NCI-H1092 (cell line): Measurements from ENCODE around the gene DOCK1.

Source experiments
- DNase-seq: peaks from one replicate; lab custom pipeline; 2025; lab: John Stamatoyannopoulos, UW

The DOCK1 gene

DNA sequence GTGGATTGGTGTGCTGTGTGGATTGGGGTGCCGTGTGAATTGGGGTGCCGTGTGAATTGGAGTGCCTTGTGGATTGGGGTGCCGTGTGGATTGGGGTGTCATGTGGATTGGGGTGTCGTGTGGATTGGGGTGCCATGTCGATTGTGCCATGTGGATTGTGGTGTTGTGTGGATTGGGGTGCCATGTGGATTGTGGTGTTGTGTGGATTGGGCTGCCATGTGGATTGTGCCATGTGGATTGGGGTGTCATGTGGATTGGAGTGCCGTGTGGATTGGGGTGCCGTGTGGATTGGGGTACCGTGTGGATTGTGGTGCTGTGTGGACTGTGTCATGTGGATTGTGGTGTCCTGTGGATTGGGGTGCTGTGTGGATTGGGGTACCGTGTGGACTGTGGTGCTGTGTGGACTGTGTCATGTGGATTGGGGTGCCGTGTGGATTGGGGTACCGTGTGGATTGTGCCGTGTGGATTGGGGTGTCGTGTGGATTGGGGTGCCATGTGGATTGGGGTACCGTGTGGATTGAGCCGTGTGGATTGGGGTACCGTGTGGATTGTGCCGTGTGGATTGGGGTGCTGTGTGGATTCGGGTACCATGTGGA is 523.3 kb downstream of the DOCK1 start:
- no peak for DNase-seq

DNA sequence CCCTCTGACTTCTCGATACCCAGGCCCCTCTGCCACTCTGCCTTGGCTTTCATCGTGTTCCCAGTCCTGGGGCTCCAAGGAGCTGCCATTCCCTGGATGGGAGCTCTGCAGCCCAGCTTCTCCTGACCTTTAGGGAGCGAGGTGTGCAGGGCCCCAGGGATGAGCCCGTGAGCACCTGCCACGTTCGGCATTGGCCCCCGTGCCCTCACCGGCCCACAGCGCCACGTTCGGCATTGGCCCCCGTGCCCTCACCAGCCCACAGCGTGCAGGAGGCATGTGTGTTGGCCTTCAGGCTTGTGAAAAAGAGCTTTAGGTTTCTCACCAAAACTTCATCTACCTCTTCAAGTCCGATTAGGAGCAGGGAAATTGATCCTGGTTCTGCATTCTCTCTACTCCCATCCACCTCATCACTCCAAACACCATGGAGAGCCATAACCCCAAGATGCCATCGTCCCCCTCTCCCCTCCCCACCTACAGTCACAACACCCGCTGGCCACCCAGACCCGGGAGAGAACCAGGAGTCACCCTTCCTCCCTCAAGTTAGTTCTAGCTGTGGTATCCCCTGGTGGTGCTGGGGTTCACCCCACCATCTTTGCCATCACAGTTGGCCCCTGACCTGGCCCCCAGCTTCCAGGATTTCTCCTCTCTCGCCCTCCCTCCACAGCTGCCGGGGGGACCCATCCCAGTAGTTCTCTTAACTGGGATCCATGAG is 524.5 kb downstream of the DOCK1 start:
- DNase-seq = no peak

DNA sequence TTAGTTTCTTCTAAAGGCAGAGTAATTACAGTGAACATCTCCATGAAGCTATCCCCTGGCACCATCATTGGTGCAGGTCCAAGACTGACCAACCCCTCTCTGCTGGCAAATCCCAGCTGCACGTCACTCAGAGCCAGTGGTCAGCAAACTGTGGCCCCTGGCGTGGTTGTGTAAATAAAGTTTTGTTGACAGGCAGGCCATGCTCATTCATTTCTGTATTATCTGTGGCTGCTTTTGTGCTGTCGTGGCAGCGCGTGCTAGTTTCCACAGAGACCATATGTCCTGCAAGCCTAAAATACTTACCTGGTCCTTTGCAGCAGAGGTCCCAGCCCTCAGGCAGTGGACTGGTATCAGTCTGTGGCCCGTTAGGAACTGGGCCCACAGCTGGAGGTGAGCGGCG is 526.3 kb downstream of the DOCK1 start:
- no peak for DNase-seq

DNA sequence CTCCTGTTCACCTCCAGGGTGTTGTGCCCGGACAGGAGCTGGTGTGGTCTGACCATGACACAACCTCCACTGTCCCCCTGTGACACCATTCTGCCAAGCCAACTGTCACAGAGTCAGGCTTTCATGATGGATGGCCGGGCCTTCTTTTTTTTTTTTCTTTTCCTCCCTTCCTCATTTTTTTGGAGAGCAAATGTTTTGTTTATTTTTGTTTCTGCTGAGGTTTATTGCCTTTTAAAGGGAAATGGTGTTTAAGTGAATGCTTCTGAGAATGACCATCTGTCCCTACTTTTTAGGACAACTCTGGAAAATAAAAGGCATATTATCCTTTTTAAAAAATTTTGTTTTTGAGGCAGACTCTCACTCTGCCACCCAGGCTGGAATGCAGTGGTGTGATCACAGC is 528.8 kb downstream of the DOCK1 start:
- no peak for DNase-seq

DNA sequence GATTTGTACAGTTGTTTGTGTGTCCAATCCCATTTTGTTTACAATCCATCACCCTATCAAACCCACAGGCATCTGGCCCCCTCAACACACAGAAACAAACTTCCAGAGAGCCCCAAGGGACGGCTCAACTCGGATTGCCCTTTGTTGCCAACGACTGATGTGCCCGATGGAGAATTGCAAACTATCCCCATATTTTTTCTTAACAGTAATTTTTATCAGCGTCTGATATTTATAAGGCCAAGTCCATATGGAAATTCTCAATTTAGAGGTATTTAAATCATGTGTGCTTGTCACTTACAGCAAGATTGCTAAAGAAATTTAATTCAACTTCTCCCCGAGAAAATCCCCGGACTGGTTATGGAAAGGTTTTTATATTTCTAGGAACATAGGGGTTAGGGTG is 530.0 kb downstream of the DOCK1 start:
- no peak for DNase-seq

DNA sequence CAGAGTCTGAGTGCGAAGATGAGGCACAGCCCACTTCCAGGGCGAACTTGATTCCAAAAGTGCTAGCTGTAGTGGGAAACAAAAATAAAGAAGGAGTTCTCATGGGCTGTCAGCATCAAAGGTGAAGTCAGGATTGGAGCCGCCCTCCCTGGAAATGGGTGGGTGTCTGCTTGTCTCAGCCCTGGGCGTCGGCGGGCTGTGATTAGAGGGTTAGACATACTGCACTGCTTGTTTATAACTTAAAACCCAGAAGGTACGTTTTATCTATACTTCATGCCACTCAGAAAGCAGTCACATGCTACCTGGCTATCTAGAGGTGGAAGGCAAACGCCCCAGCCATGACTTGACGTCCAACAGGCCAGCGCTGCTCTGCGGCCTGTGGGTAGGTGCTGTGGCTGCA is 535.1 kb downstream of the DOCK1 start:
- DNase-seq = no peak

DNA sequence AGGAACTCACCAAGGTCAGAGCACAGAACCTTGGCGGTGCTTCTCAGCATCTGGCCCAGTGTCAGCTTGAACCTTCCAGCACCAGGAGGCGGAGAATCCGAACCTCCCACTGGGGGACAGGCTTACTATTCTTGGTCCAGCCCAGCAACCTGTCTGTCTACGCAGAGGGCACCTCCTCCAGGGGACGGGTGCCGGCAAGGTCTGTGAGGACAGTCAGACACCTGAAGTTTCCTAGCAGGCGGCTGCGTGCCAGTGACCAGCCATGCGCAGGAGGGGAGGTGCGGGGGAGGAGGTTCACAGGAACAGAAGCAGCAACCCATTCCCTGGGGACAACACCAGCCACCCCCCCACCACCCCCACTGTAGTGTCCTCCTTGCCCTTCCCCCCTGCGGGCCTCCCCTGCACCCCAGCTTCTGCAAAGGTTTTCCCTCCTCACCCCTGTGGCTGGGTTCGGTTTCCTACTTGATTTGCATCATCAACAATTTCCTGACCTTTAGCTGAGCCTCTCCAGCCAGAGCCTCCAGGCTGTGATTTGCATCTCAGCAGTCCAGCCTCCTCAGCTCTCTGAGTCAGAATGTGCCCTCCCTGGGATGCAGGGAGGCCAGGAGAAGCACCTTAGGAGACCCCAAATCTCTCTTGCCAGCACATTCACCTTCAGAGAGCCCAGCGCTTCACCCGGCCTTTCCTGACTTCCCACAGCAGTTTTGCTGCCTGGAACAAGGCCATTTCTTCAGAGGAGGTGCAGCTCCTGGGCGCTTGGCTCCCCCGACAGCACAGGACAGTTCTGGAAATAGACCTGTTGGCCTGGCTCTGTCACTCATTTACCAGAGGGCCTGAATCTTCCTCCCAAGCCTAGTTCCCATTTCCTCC is 536.4 kb downstream of the DOCK1 start:
- no peak for DNase-seq

DNA sequence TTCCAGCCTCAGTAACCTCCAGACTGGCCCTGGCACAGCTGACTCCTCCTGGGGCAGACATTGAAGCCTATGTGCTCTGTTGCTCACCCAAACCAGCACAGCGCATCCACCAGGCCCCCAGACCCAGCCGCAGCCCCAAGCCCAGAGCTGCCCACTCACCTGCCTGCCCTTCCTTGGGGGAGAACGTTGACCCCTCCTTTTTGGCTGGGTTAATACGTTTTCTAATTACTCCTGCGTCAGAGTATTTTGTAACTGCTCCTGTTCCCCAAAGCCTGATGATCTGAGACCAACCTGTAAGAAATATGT is 536.9 kb downstream of the DOCK1 start:
- DNase-seq = no peak

DNA sequence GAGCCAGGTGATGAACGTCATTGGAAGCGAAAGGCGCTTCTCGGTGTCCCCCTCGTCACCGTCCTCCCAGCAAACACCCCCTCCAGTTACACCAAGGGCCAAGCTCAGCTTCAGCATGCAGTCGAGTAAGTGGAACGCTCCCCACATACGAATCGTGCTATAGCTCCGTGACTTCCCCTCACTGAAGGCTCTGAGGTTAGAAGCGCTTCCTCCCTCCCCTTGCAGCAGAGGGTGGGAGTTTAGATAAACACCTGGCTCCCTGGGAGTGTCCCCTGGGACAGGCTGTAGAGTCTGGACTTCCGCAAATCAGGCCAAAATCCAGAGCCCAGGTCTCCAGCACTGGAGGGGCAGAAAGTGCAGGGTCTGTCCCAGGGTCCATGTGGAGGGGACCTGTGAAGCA is 538.9 kb downstream of the DOCK1 start:
- no peak for DNase-seq

DNA sequence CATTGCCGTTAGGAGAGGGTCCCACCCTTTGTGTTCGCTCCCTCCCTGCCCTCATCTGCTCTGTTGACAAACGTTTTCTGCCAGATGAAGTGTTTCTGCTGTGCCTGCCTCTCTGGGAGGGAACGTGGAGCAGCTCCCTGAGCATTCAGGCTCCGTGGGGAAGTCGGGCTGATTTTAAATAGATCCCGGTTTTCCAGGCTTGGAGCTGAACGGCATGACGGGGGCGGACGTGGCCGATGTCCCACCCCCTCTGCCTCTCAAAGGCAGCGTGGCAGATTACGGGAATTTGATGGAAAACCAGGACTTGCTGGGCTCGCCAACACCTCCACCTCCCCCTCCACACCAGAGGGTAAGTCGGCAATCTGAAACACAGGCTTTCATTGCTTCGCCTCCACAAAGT is 542.0 kb downstream of the DOCK1 start:
- DNase-seq = peak; percentile 73

DNA sequence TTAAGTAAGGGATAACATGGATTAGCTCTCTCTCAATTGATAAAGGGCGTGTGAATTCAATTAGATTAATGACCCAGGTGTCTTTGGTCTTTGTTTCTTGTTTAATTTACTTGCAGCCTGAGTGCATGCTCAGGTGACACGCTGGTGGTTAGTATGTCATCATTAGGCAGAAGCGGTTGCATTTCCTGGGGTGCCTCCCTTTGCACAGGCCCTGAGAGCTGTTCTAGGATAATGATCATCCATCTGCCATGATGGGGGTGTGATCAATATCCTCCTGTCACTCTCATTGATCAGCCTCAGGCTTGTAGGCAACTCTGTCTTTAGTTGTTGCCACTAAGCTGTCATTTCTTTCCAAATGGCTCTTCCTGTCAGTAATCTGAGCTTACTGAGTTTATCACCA is 544.3 kb downstream of the DOCK1 start:
- no peak for DNase-seq

DNA sequence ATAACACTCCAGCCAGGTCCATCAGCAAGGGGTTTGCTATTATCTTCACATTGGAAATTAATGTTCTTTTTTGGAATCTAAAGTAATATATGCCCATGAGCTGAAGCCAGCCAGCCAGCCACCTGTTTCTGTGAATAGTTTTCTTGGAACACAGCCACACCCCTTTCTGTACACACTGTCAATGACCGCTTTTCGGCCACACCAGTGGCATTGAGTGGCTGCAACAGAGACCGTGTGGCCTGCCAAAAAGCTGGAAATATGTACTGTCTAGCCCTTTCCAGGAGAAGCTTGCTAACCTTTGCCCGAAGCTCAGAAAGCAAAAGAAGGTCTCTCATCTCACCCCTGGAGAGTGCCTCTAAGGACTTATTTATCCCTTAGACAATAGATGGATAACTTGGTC is 545.4 kb downstream of the DOCK1 start:
- DNase-seq = peak; percentile 62

DNA sequence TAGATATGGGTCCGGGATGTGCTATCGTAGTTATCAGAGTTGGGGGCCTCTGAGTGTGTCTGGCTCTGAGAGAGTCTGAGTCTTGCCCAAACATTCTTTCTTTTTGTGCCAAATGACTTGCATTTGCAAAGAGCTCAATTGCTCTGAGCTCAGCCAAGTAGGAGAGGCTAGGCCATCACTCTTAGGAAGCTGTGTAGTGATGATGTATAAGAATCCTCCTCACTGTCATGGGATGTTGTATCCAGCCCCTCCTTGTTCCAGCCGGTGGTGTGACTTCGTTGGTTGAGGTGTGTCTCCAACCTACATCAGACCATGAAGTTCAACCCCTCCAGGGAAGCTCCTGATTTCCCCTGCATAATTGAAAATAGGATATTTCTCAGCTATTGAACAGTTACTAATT is 546.4 kb downstream of the DOCK1 start:
- DNase-seq = no peak

DNA sequence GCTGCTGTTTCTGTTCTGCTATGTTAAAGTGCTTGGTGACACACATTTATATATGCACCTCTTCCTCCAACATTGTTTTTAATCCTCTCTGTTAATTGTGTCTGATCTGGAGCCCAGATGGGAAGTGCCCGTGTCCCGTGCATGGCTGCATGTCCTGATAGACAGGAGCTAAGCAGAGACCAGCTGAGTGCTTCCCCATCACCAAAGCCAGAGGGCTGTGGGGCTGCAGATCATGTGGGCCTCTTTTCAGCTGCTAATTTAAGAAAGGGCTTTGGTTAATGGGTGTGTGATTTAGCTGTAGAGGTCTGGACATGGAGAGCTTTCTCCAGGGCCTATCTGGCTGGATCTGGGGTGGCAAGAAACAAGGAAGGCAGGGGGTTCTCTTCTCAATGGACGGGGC is 547.3 kb downstream of the DOCK1 start:
- DNase-seq = no peak

DNA sequence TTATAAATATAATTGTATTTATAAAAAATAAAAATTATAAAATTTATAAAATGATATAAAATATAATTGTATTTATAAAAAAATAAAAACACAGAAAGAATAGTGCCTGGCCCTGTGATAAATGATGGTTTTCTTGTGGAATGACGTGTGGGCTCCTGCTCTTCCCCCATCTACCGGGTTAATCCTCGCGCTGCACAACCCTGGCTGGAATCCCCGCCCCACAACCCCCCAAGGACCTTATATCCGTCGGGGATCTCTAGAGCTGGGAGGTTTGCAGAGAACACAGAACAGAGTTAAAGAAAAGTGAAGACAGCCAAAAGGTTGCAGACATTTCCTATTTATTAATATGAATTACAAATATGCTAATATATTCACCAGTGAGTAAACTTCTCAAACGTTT is 548.5 kb downstream of the DOCK1 start:
- DNase-seq = no peak

DNA sequence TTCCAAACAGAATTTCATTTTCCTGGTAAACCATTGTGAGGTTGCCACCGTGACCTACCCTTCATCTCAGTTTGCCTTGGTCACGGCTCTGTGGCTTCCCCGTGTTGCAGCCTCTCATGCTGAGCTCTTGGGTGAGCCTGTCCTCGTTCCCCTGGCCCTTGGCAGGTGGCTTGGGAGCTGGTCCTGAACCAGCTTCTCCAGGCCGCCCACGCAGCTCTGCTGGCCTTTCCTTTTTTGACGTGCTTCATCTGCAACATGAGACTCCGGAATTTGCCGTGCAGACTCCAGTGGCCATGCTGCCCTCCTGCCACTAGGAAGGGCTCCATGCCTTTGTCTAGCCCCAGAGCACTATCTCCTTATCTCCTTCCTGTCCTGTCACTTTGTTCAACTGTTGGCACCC is 550.9 kb downstream of the DOCK1 start:
- DNase-seq = no peak

DNA sequence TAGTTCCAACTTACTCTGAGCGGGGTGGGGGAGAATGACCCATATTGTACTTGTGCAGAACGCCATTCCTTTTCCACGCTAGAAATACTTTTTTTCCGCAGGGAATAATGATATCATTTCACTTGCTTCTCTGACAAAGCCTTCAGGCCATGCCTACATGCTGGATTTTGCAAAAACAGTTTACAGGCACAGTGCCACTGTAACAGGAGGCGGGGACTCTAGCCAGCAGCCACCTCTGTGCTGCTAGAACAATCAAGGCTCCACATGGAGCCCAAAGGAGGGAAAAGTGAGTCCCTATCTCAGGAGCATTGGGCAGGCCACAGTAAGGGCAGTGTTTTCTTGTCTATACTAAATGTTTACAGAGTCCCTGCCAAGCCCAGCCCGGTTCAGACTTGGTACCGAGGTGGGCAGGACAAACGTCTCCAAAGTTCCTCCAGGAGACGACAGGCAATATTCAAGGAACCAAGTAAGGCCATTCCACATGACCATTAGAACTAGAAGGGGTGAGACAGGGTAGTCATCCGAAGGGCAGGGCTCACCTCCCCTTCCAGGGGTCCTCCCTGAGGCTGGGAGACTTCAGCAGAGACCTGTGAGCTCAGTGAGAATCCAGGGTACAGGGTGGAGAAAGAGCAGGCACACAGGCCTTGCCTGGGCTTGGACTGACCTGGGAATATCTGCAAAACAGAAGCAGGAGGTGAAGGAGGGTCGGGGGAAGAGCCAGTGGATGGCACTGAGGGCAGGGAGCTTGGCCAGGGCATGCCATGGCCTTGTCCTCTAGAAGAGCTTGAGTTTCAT is 553.0 kb downstream of the DOCK1 start:
- no peak for DNase-seq

DNA sequence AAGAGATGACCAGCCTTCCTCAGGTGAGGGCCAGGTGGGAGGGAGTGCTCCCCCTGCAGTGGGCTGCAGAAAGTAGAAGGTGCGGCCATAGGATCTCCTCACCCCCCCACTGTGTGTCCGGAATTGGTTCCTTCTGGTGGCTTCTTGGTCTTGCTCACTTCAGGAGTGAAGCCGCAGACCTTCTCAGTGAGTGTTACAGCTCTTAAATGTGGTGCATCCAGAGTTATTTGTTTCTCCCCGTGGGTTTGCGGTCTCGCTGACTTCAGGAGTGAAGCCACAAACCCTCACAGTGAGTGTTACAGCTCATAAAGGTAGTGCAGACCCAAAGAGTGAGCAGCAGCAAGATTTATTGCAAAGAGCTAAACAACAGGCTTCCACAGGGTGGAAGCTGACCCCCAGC is 553.6 kb downstream of the DOCK1 start:
- DNase-seq = no peak

DNA sequence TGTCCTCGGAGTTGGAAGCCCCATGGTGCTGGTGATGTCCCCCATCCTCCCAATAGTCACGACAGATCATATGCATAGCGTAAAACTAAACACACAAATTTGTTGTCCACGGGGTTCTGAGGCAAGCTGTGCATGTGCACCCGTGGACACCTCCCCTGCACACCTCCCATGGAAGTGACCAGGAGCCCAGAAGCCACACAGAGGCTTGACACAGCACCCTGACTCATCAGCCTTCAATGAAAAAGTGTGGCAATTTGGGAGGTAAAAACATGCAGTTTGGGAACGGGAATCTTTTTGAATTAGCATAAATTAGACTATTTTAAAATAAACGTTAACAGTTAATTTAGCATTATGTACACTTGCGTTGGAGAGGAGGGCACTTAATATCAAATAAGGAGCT is 554.7 kb downstream of the DOCK1 start:
- DNase-seq = no peak

DNA sequence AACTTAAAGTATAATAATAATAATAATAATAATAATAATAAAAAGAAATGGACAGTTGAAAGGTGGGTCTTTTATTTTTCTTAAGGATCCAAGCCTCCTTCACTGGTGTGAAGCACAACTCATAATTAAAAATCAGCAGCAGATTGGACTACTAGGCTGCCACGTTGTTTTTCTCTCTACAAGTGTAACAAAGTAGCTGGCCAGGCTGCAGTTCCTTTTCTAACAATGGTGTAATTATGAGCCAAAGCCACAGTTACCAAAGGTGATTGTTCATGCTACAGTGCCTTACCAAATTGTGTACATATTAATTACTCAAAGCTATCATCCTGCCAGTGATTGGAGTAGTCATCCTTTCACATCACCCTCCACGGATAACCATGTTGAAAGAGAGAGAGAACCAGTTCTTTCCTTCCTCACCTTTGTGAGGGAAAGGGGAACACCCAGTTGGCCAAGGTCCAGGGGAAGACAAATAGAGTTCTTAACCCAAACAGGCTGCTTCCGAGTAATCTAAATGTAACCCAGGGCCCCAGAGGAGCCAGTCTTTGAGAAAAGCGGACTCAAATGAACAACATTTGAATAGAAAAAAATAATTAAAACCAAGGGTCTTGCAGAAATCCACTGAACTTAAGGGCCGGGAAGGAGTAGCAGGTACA is 557.5 kb downstream of the DOCK1 start:
- DNase-seq = peak; percentile 25

DNA sequence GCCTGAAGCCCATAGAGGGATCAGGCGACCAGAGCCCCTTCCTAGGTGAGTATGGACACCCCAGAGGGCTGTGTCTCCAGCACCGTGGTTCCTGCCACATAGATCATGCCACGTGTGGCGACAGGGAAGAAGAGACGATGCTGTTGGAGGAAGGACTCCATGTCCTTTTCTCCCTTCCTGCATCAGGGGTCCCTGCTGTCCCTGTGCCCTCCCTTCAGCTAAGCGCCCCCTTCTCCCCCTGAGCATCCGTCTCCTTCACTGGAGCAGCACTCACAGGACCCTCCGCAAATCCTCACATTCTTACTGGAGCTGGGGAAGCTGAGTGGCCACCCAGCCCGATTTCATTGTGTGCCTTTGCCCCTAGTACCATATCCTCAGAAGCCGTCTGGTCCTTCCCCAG is 558.3 kb downstream of the DOCK1 start:
- no peak for DNase-seq

DNA sequence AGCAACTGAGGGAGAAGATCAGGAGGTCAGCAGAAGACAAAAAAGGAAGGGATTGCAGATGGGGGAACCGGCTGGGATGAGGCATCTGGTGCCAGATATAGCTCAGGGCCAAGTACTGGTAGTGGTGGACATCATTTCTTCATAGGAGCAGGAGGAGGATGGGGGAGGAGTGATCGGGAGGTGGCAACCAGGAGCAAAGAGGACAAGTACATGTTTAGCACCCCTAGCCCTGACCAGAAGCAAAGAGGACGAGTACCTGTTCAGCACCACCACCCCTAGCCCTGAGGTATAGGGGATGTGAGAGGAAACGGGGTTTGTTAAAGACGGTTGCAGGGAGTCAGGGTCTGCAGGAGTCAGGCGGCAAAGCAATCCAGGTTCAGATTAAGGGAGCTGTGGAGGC is 559.3 kb downstream of the DOCK1 start:
- DNase-seq = no peak
